Mononuclear cell (primary cell): ENCODE results near the gene PLEKHH2. TPM values are rescaled to one million over a fixed set of nuclear protein-coding genes. Genes with fewer than 3 reads are reported as not detected.
A peak's percentile ranks its signal among the peaks of the same experiment; 100 is the strongest.
"Not testable (repeated sequence)": the region's sequence is repeated elsewhere in the genome, so short reads cannot be mapped to it uniquely, and the experiment has no call there.

Source experiments
- H3K27me3 ChIP-seq: 2 replicates; pipeline ENCODE4 v1.6.0; 2011; ENCODE audit warnings: low read length, control low read depth; ENCODE audit not compliant: insufficient read depth
- H3K4me1 ChIP-seq: 2 replicates; pipeline ENCODE4 v1.5.1; 2011; ENCODE audit warnings: mild to moderate bottlenecking, low read length, control low read depth; ENCODE audit not compliant: insufficient read depth
- H3K4me3 ChIP-seq: 2 replicates; pipeline ENCODE4 v1.5.1; 2011; ENCODE audit warnings: mild to moderate bottlenecking, low read length, moderate library complexity
- H3K9me3 ChIP-seq: 2 replicates; pipeline ENCODE4 v1.5.1; 2011; ENCODE audit warnings: low read depth, mild to moderate bottlenecking, control low read depth, low read length
- total RNA-seq: library from RNA; depleted of rRNA; stranded (reverse); fragments of >200 nt; gene quantifications from one replicate; pipeline ENCODE4 v1.2.3, GENCODE V29; 2012

PLEKHH2 gene
- total RNA-seq: 2.3 TPM

- Histone ChIP-seq H3K27me3 (peaks cover 51% of the 10 kb centered on the region), H3K9me3 (no peaks in the 10 kb centered on the region), H3K4me1 (peaks cover 16% of the 10 kb centered on the region), H3K4me3 (peak within 1 kb of the TSS; percentile 35)
These were observed at the start of gene PLEKHH2 for GRCh38 chr2:43637030-43637803. PLEKHH2 (plus strand) TSS chr2:43637260; CDS start chr2:43644674, 7,414 bp downstream.

GRCh38 chr2:43592443-43592842 lies 44.6 kb upstream of the PLEKHH2 start:
- H3K4me3 ChIP-seq: no peak overlapping the region
- H3K4me1 ChIP-seq: peaks cover 7% of the 10 kb centered on the region
- H3K27me3 ChIP-seq: no peaks in the 10 kb centered on the region
- no peaks in the 10 kb centered on the region for H3K9me3 ChIP-seq

GRCh38 chr2:43593254-43593653 lies 43.8 kb upstream of the PLEKHH2 start:
- Histone ChIP-seq H3K27me3 (no peaks in the 10 kb centered on the region), H3K4me1 (peaks cover 7% of the 10 kb centered on the region), H3K9me3 (no peaks in the 10 kb centered on the region), H3K4me3 (no peak overlapping the region)

DNA sequence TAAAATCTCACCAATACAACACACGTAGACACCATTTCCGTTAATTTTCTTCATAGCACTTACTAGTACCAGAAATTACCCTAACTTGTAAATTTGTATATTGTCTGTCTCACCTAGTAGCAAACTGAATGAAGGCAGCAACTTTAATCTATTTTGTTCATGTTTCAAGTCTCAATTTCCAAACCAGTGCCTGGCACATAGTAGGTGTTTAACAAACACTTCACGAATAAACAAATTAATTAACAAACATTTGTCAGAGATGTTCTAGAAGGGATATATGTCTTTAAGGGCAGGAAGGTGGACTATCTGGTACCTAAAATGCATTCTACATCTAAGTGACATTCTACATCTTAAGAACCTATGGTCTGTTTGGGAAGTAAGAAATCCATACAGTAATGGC lies 42.2 kb upstream of the PLEKHH2 start:
- H3K4me3 ChIP-seq: no peak overlapping the region
- no peaks in the 10 kb centered on the region for H3K27me3 ChIP-seq
- peaks cover 7% of the 10 kb centered on the region for H3K4me1 ChIP-seq
- no peaks in the 10 kb centered on the region for H3K9me3 ChIP-seq

DNA sequence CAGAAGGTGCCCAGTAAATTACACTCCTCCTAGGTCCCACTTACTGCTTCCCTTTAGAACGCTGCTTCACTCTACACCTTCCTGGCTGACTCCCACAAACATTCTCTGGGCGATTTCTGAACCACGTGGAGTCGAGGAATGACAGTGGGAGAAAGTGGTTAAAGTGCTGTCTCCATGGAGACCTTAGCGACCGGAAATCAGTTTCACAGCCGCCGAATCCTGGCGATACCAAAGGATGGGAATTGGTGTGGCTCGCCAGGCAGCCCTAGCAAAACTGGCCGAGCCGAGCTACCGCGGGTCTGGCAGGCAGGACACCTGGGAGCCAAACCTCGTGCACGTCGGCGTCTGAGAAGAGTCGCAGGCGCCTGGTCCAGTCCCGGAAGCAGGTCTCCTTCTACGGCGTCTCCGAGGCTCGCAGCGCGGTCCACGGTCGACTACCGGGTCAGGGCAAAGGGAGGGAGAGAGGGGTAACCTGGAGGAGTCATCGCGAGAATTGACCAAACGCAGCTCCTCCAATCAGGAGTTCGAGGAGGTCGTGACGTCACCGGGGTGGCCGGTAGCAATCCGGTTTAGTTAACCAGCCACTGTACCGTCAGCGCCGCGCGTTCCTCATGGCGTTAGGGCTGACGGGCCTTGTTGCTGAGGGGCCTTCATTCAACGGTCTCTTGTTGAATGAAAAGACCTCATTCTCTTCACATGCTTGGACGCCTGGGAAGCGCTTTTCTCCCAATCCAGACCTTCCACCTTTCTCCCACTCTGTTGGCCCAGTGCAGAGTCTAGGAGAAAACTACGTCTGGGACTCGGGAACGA lies 41.3 kb upstream of the PLEKHH2 start, which contains the start of gene THADA:
THADA (minus strand) TSS at position 436 of the 810 bp plus-strand sequence. CDS start 3,646 bp downstream, outside the sequence.
- H3K4me3 ChIP-seq: peak within 1 kb of the TSS; percentile 70
- H3K4me1 ChIP-seq: peaks cover 7% of the 10 kb centered on the region
- no peaks in the 10 kb centered on the region for H3K9me3 ChIP-seq
- no peaks in the 10 kb centered on the region for H3K27me3 ChIP-seq

GRCh38 chr2:43600596-43600995 lies 36.5 kb upstream of the PLEKHH2 start:
- H3K9me3 ChIP-seq, H3K27me3 ChIP-seq, H3K4me3 ChIP-seq, H3K4me1 ChIP-seq: not testable (repeated sequence)

- Histone ChIP-seq H3K4me1 (no peaks in the 10 kb centered on the region), H3K27me3 (no peaks in the 10 kb centered on the region), H3K9me3 (no peaks in the 10 kb centered on the region), H3K4me3 (no peak overlapping the region)
These were observed 32.4 kb upstream of the PLEKHH2 start for GRCh38 chr2:43604674-43605073.

- H3K9me3 ChIP-seq: no peaks in the 10 kb centered on the region
- H3K4me3 ChIP-seq: no peak overlapping the region
These were observed 31.9 kb upstream of the PLEKHH2 start for GRCh38 chr2:43605079-43605655.

DNA sequence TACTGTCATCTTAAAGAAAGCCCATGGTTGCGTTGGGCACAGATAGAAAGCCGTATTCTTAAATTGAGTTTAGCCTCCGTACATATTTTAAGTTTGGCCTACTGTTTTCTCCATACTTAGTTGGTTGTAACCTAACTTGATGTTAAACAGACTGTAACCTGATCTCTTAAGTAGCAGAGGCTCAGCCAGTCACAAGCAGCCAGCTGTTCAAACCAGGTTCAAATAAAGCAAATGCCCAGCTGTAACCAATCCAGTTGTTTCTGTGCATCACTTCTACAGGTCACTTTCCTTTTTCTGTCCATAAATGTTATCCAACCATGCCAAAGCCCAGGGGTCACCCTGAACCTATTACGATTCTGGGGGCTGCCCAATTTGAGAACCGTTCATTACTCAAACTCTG lies 31.2 kb upstream of the PLEKHH2 start:
- Histone ChIP-seq H3K4me3 (no peak overlapping the region), H3K9me3 (no peaks in the 10 kb centered on the region), H3K4me1 (no peaks in the 10 kb centered on the region), H3K27me3 (no peaks in the 10 kb centered on the region)

More at GRCh38 chr2:43605079-43605655, 31.9 kb upstream of the PLEKHH2 start:
- H3K4me1 ChIP-seq: no peaks in the 10 kb centered on the region
- H3K27me3 ChIP-seq: no peaks in the 10 kb centered on the region

GRCh38 chr2:43609290-43609918 lies 27.7 kb upstream of the PLEKHH2 start:
- Histone ChIP-seq H3K9me3 (no peaks in the 10 kb centered on the region), H3K4me1 (no peaks in the 10 kb centered on the region), H3K4me3 (no peak overlapping the region), H3K27me3 (no peaks in the 10 kb centered on the region)

- Histone ChIP-seq H3K4me3 (no peak overlapping the region), H3K9me3 (no peaks in the 10 kb centered on the region), H3K4me1 (no peaks in the 10 kb centered on the region), H3K27me3 (no peaks in the 10 kb centered on the region)
These were observed 26.7 kb upstream of the PLEKHH2 start for GRCh38 chr2:43610361-43610760.

- Histone ChIP-seq H3K27me3 (no peaks in the 10 kb centered on the region), H3K4me3 (no peak overlapping the region), H3K4me1 (no peaks in the 10 kb centered on the region), H3K9me3 (no peaks in the 10 kb centered on the region)
These were observed 24.8 kb upstream of the PLEKHH2 start for GRCh38 chr2:43611987-43612894.

DNA sequence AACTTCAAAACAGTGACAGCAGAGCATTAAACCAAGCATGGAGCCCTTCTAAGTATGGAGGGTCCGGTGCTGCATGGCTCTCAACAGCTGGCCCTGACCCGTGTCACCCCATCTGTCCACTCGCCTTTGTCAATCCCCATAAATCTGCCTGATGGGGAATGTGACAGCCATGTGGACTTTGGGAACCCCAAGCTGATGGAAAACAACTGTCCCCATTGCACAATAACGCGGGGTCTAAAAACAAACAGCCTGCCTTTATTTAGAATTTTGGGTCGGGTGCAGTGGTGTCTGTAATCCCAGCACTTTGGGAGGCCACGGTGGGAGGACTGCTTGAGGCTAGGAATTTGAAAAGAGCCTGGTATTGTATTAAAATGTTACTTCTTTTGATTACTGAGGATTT lies 24.1 kb upstream of the PLEKHH2 start:
- Histone ChIP-seq H3K4me3 (no peak overlapping the region), H3K9me3 (no peaks in the 10 kb centered on the region), H3K27me3 (no peaks in the 10 kb centered on the region), H3K4me1 (no peaks in the 10 kb centered on the region)
